ENCODE data around the gene CYP26B1.

Gene CYP26B1

GRCh38 chr2:72129681-72130340 is 17.9 kb downstream of the CYP26B1 start:
- no peak for DNase-seq (ENCODE audit: low spot score)

GRCh38 chr2:72128843-72129227 is 18.8 kb downstream of the CYP26B1 start:
- no peak for DNase-seq (ENCODE audit: low spot score)

DNA sequence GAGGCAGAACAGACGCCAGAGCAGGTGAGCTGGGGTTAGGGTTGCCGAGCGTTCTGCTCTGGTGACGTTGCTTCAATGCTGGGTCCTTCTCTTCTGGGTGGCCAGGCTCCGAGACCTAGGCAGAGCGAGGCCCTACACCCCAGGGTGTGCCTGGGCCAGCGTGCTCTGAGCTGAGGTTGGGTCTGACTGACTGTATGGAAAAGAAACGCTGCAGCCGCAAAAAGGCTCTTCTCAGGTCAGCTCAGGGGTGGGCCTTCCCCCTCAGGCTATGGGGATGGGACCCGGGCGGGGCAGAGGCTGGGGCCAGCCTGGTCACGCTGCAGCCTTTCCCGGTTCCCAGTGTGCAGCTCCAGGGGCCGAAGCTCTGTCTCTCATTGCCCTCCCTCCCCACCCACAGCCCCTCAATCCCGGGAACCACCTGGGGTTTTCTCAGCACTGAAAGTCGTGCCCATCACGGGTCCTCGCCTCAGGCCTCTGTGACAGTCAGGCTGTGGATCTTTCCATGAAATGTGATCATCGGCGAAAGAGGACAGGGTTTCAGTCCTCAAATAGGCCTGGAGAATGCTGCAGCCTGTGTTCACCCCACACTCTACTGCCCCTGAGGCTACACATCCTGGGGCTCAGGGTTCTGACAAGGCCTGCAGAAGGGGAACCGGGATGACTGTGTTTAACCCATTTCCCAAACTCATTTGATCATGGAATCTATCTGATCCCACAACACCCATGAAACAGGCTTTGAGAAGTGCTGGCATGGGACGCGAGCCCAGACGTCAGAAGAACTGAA is 19.4 kb downstream of the CYP26B1 start:
- no peak for DNase-seq (ENCODE audit: low spot score)

- DNase-seq (ENCODE audit: low spot score) = no peak
Measured at GRCh38 chr2:72127401-72128058, 20.1 kb downstream of the CYP26B1 start.

DNA sequence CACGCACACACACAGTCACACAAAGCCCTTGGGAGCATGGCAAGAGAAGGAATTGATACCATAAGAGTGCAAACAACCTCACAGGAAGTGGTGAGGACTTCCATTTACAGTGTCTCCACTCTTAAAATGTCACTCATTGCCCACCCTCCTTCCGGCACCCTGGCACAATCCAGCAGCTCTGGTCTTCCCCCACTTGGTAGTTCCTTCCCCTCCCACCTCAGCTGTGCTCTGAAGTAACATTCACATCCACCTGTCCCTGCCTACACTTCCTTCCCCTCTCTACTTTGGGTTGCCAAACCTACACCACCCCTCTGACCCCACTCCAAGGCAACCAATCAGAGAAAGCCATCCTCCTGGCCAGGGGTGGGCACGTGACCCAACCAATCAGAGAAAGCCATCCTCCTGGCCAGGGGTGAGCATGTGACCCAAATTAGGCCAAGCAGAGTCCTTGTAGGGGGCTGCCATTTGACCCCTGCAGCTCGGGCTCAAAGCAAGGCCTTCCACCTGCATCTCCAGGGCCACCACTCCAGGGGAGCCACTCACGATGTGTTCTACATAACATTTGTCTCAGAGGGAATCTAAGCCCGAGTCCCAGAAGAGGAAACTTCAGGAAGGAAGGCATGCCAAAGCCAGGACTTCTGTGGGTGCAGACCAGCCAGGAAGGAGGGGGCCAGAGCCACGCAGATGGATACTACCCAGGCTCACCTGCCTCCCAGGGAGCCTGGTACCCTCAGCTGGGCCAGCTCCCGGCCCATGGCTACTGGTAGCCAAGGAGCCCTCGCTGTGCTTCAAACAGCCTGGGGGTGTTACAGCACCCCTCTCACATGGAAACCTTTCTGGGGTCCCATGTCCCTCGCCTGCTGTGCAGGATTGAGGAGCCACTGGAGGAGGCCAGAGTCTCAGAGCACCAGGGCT is 21.2 kb downstream of the CYP26B1 start:
- DNase-seq (ENCODE audit: low spot score) = no peak

GRCh38 chr2:72124376-72124775 is 23.3 kb downstream of the CYP26B1 start:
- DNase-seq (ENCODE audit: low spot score) = no peak

GRCh38 chr2:72121153-72121552 is 26.5 kb downstream of the CYP26B1 start:
- no peak for DNase-seq (ENCODE audit: low spot score)

GRCh38 chr2:72118951-72119350 is 28.7 kb downstream of the CYP26B1 start:
- DNase-seq (ENCODE audit: low spot score) = no peak

DNA sequence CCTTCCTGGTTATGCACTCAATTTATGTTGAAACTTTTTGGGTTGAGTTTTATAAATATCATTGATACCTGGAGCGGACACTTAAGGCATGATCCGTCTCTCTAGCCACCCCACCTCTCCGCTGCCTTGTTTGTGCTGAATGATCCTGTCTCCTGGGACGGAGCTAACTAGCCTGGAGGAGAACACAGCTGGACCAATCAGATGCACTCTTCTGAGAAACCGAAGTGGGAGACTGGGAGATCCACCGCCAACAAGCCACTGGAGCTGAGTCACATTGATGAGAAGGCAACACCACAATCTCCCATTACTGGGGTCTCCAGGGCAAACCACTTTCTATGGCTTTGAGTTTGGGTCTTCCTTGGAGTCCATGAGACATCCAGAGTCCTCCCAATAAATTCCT is 29.3 kb downstream of the CYP26B1 start:
- no peak for DNase-seq (ENCODE audit: low spot score)

DNA sequence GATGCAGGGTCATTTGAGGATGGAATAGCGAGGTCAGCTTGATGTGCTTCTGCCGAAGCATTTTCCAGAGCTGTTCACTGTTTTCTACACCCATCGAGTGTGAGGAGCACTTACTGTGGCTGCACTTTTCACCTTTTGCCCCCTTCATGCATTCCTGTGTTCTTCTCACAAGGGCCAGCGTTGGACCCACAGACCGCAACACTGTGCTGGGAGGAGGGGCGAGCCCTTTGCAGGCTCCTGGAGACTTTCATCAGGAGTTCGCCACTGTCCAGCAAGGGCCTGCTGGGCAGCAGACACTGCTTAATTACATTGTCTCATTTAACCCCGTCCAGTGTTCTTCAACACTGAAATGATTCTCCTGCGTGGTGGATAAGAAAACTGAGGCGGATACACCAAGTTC is 29.9 kb downstream of the CYP26B1 start:
- DNase-seq (ENCODE audit: low spot score) = no peak

GRCh38 chr2:72117029-72117428 is 30.6 kb downstream of the CYP26B1 start:
- no peak for DNase-seq (ENCODE audit: low spot score)

DNA sequence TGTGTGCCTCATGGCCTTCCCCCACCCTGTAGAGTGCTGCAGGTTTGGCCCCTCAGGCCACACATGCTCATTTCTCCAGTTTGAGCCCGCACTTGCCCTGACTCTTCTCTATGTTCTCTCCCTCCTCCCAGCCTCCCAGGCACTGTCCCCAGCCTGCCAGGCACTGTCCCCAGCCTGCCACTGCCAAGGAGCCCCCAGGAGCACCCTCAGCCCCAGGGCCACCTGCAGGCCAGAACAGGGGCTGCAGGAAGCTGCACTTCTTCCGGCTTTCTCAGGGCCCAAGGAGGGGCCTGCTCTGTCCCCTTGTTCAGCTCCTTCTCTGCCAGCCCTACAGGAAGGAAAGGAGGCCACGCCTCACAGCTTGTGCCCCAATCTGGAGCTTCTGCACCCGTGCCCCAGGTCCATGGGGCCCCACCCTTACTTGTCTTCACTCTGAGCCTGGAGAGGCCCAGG is 31.6 kb downstream of the CYP26B1 start:
- DNase-seq (ENCODE audit: low spot score) = no peak

DNA sequence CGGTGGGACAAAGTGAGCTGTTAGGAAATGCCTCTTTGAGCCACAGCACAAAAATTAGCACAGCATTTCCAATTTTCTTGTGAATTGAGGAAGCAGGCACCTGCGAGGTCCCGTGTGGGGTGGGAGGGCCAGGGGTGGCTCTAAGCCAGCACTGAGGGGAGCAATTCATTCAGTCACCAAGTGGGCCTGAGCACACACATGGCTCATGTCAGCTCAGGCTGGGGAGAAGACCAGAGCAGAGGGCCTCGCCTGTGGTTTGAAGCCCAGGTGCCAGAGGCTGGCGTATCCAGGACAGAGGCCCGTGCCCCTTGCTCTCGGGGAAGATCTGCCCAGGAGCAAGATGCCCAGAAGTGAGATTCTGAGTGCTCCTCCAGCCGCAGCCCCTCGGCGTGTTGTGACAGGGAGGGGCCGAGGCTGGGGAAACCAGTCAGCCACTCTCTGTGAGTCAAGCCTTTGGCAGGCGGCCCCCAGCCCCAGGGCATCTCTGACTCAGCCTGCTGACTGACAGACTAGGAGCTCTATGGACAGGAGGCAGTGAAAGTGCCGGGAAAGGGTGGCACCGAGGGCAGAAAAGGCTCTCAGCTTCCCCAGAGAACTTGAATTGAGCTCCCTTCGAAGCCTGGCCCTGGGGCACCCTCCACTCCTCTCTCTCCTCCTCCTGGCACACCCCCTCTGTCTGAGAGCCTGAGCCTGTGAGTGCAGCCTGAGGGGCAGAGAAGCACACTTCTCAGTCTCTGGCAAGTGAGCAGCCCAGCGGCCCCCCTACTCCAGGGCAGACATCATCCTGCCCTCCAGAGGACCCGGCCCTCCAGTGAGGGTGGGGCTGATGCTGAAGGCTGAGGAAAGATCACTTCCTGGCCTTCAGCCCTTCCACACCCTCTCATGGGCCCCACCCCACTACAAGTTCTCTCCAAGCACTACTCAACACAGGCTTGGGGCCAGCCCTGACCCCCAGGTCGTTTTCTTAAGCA is 32.3 kb downstream of the CYP26B1 start:
- no peak for DNase-seq (ENCODE audit: low spot score)

DNA sequence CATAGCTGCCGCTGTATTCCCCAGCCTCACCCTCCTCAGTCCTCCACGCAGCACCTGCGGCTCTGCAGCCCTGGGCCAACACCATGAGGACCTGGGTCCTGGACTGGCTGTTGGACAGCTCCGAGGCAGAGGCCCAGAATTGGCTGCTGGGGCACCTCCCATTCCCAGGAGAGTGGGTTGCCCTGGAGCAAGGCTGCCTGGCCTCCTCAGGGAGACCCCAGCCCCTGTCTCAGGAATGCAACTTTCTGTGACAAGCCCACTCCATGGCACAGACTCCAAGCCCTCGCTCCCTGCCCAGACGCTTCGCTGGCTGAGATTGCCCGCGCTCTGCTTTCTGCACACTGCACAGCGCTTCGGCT is 33.0 kb downstream of the CYP26B1 start:
- DNase-seq (ENCODE audit: low spot score) = no peak

DNA sequence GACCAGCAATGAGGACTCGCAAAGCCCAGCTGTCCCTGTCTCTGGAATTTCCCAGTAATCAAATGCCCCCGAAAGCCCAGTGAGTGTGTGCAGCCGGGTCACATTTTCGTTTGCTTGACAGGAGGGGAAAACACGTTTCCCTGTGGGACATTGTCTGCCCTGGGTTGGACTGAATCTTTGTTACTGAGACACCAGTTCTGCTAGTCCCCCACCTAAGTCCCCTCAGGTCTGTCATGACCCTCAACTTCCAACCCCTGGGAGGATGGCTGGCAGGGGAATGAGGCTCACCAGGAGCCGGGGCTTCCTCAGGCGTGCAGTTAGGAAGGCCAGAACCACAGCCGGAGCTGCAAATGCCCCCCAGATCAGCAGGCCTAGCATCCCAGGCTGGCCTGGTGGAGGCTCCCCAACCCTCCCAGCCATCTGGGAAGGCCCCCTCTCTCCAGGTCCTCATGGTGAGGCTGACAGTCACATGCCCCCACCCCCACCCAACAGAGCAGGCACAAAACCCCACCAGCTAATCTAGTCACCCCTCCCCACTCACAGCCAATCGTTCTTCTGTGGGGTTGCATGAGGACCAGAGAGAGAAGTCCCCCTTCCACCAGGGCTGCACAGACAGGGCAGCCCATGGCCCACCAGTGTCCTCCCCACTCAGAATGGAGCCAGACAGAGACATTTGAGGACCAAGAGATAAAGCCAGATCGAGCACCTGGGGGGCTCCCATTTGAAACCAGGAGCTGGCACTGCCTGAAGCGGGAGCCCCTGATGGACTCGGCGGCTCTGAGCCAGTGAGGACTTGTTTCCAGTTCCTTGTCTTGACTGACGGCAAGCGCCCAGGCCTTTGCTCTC is 33.6 kb downstream of the CYP26B1 start:
- no peak for DNase-seq (ENCODE audit: low spot score)

DNA sequence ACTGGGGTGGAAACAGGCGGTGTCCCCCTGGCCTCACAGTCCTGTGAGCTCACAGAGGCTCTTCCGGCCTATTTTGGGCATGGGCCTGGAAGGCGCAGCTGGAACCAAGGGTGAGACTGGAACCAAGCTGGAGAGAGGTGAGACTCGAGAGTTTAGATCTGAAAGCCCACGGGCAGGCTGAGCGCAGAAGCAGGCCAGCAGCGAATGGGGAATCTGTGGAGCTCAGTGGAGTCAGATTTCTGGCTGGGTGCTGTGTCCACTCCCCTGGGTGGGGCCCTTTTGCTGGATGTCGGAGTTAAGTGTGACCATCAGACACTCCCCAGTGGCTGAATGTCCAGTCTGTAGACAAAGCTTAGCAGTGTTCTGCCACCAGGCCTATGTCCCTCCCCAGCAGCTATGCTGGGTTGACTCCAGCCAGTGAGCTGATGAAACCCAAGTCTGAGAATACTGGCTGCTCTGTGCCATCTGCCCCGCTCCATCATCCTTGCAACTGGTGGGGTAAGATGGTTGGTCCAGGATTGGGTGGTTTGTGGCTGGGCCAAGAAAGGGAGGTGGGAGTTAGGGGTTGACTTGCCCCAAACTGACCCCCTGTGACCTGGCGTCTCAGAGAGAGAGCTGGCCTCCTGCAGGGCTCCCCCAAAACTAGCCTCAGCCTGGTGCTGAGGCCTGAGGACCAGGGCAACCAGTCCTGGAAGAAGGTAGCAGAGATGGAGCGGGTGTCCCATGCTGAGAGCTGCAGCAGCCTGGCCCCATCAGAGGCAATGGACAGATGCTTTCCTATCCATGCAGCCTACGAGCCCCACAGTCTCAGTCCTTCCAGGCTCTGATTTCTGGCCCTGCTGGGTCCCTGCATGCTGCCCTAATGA is 34.4 kb downstream of the CYP26B1 start:
- peak; percentile 59 for DNase-seq (ENCODE audit: low spot score)

DNA sequence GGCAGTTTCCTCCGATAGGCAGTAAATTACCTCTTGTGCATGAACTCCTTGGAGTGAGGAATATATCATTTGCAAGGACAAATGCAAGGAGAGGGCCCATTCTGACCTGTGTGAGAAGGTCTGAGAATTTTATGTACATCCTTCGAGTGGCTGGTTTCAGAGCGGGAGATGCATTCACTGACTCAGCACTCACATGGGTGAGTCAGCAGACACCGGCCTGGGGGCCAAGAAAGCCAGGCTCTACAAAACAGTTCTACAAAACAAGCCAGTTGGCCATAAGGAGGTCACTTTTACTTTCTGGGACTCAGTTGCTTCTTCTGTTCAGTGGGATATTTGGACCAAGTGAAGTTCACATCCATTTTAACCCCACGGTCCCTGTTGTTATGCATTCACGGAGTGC is 35.3 kb downstream of the CYP26B1 start:
- no peak for DNase-seq (ENCODE audit: low spot score)

DNA sequence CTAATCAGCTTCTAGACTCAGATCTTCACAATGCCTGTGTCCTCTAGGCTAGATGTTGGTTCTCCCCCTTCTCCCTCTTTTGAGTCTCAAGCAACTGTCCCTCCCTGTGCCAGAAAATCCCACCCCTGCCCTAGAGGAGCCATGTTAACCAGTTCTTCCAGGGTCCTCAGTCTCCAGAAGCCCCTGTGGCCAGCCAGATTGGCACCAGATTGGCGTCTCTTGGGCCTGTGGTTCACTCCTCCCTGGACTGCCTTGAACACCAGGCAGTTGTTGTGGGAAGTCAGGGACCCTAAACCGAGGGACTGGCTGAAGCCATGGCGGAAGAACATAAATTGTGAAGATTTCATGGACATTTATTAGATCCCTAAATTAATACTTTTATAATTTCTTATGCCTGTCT is 36.6 kb downstream of the CYP26B1 start:
- DNase-seq (ENCODE audit: low spot score) = no peak

GRCh38 chr2:72109904-72110303 is 37.8 kb downstream of the CYP26B1 start:
- no peak for DNase-seq (ENCODE audit: low spot score)

Data from globus pallidus (tissue), 1 donor.